H1 (cell line): ENCODE results near the gene TMEM174. TPM values are rescaled to one million over a fixed set of nuclear protein-coding genes. Genes with fewer than 3 reads are reported as not detected.

Experiments used
- CTCF ChIA-PET: fragments of 300-600 bp; sonication (Branson Sonifier 250); formaldehyde crosslinking; loops from one replicate; lab custom pipeline; 2021; ENCODE audit not compliant: partially characterized antibody; lab: Charles Lee
- POLR2A ChIA-PET: fragments of 300-600 bp; sonication (Branson Sonifier 250); formaldehyde crosslinking; loops from one replicate; lab custom pipeline; 2021; ENCODE audit warnings: inconsistent platforms; ENCODE audit not compliant: partially characterized antibody; lab: Charles Lee
- DNase-seq, 2 experiments: peaks; one replicate each; pipeline versions ENCODE4 v3.0.0 to v3.0.0-alpha.2; 2010 to 2022; ENCODE audit warnings: low spot score in 2 of 2, low read depth in 1 of 2, mixed read lengths in 1 of 2
- FAIRE-seq: peaks from 2 replicates; lab custom pipeline; 2011; peaks lifted over from hg19 to GRCh38; lab: Jason Lieb, UNC
- H2AFZ ChIP-seq: 2 replicates; pipeline ENCODE4 v1.8.1; 2012; ENCODE audit warnings: low read length, inconsistent platforms
- H2AK5ac ChIP-seq: 2 replicates; pipeline ENCODE4 v1.6.1; 2013; ENCODE audit warnings: low read depth, low read length
- H2BK120ac ChIP-seq: replicated peaks from 2 replicates; pipeline ENCODE3; 2013; ENCODE audit warnings: low read depth, low read length, inconsistent platforms
- H2BK12ac ChIP-seq: 2 replicates; pipeline ENCODE4 v1.6.1; 2013; ENCODE audit warnings: low read depth, low read length
- H2BK15ac ChIP-seq: 2 replicates; pipeline ENCODE4 v1.6.1; 2013; ENCODE audit warnings: low read length
- H2BK20ac ChIP-seq: 2 replicates; pipeline ENCODE4 v1.6.1; 2013; ENCODE audit warnings: low read length
- H2BK5ac ChIP-seq: 2 replicates; pipeline ENCODE4 v1.6.1; 2013; ENCODE audit warnings: low read depth, low read length
- H3K14ac ChIP-seq: 2 replicates; pipeline ENCODE4 v1.6.1; 2013; ENCODE audit warnings: inconsistent platforms; ENCODE audit not compliant: insufficient read length
- H3K18ac ChIP-seq: 2 replicates; pipeline ENCODE4 v1.6.1; 2013; ENCODE audit warnings: low read length; ENCODE audit errors: extremely low read depth
- H3K23ac ChIP-seq: 2 replicates; pipeline ENCODE4 v1.6.1; 2013; ENCODE audit warnings: inconsistent platforms; ENCODE audit not compliant: insufficient read length
- H3K23me2 ChIP-seq: 2 replicates; pipeline ENCODE4 v1.6.1; 2013; ENCODE audit warnings: low read depth, low read length
- H3K27ac ChIP-seq: 2 replicates; pipeline ENCODE4 v1.6.1; 2011; ENCODE audit warnings: low read depth, low read length, inconsistent platforms
- H3K27me3 ChIP-seq, 4 experiments: replicated peaks in 1 of 4; 1 replicate in 1 of 4; 2 replicates in 3 of 4; pipeline versions ENCODE4 v1.6.1 to v1.8.1; 2011 to 2013; ENCODE audit warnings: low read length in 3 of 4, mild to moderate bottlenecking in 3 of 4, inconsistent platforms in 2 of 4, mixed read lengths in 2 of 4, moderate library complexity in 1 of 4; ENCODE audit not compliant: control insufficient read depth in 3 of 4, insufficient read depth in 3 of 4; ENCODE audit errors: extremely low read depth in 1 of 4
- H3K36me3 ChIP-seq, 4 experiments: 2 replicates each; pipeline versions ENCODE4 v1.6.1 to v1.8.1; 2011 to 2013; ENCODE audit warnings: mild to moderate bottlenecking in 4 of 4, low read length in 3 of 4, moderate library complexity in 2 of 4, control low read depth in 1 of 4, inconsistent platforms in 1 of 4; ENCODE audit not compliant: insufficient read depth in 4 of 4, control insufficient read depth in 2 of 4
- H3K4ac ChIP-seq: replicated peaks from 2 replicates; pipeline ENCODE3; 2013; ENCODE audit warnings: low read length, low read depth, mixed read lengths, inconsistent platforms; ENCODE audit not compliant: insufficient read length
- H3K4me1 ChIP-seq, 4 experiments: replicated peaks in 1 of 4; 1 replicate in 1 of 4; 2 replicates in 3 of 4; pipeline versions ENCODE4 v1.6.1 to v1.8.1; 2011 to 2013; ENCODE audit warnings: low read length in 3 of 4, inconsistent platforms in 2 of 4, mixed read lengths in 1 of 4; ENCODE audit not compliant: insufficient read depth in 4 of 4, control insufficient read depth in 3 of 4
- H3K4me2 ChIP-seq, 2 experiments: 2 replicates each; pipeline versions ENCODE4 v1.6.1 to v1.8.1; 2011 to 2013; ENCODE audit warnings: low read depth in 2 of 2, low read length in 2 of 2, control low read depth in 1 of 2, inconsistent platforms in 1 of 2, mild to moderate bottlenecking in 1 of 2; ENCODE audit not compliant: insufficient read depth in 1 of 2
- H3K4me3 ChIP-seq, 4 experiments: fragments of 200-600, 300-600 bp in 1 of 4; sonication (generic), shearing (Covaris generic), sonication (Bioruptor Twin) in 1 of 4; 2 replicates each; pipeline versions ENCODE4 v1.5.1 to v1.8.1; 2011 to 2016; ENCODE audit warnings: low read length in 4 of 4, low read depth in 3 of 4, control low read depth in 2 of 4, inconsistent platforms in 2 of 4, mild to moderate bottlenecking in 2 of 4, mixed read lengths in 1 of 4, moderate library complexity in 1 of 4; ENCODE audit not compliant: insufficient read depth in 2 of 4; ENCODE audit errors: extremely low read depth in 1 of 4
- H3K56ac ChIP-seq: replicated peaks from 2 replicates; pipeline ENCODE3; 2013; ENCODE audit warnings: low read depth, mild to moderate bottlenecking, mixed read lengths, low read length, inconsistent platforms; ENCODE audit not compliant: insufficient read length
- H3K79me1 ChIP-seq: 2 replicates; pipeline ENCODE4 v1.6.1; 2013; ENCODE audit warnings: low read depth, low read length, control low read depth
- H3K79me2 ChIP-seq, 2 experiments: 2 replicates each; pipeline versions ENCODE4 v1.6.1 to v1.8.1; 2012 to 2013; ENCODE audit warnings: low read length in 2 of 2, mild to moderate bottlenecking in 2 of 2, inconsistent platforms in 1 of 2; ENCODE audit not compliant: insufficient read depth in 2 of 2, control insufficient read depth in 1 of 2
- H3K9ac ChIP-seq, 4 experiments: replicated peaks in 1 of 4; 1 replicate in 1 of 4; 2 replicates in 3 of 4; pipeline versions ENCODE4 v1.6.1 to v1.8.1; 2011 to 2013; ENCODE audit warnings: low read depth in 3 of 4, low read length in 3 of 4, control low read depth in 2 of 4, mild to moderate bottlenecking in 2 of 4, moderate library complexity in 2 of 4, inconsistent platforms in 1 of 4; ENCODE audit errors: extremely low read depth in 1 of 4
- H3K9me3 ChIP-seq, 2 experiments: 2 replicates each; pipeline versions ENCODE4 v1.6.1 to v1.8.1; 2012 to 2013; ENCODE audit warnings: mild to moderate bottlenecking in 2 of 2, moderate library complexity in 2 of 2, control low read depth in 1 of 2, inconsistent platforms in 1 of 2, low read depth in 1 of 2, low read length in 1 of 2, mixed read lengths in 1 of 2; ENCODE audit not compliant: insufficient read depth in 2 of 2
- H4K20me1 ChIP-seq, 2 experiments: replicated peaks in 1 of 2; 2 replicates each; pipeline versions ENCODE3 to v1.8.1; 2011 to 2013; ENCODE audit warnings: inconsistent platforms in 2 of 2, low read length in 2 of 2, mild to moderate bottlenecking in 1 of 2; ENCODE audit not compliant: insufficient read depth in 2 of 2, control insufficient read depth in 1 of 2
- H4K5ac ChIP-seq: 2 replicates; pipeline ENCODE4 v1.6.1; 2013; ENCODE audit warnings: low read length, low read depth, mixed read lengths, inconsistent platforms; ENCODE audit not compliant: insufficient read length
- H4K8ac ChIP-seq: 2 replicates; pipeline ENCODE4 v1.8.0; 2013; ENCODE audit warnings: mild to moderate bottlenecking, moderate library complexity, low read length, inconsistent platforms; ENCODE audit not compliant: insufficient read depth; ENCODE audit errors: extremely low read depth
- H4K91ac ChIP-seq: replicated peaks from 2 replicates; pipeline ENCODE3; 2013; ENCODE audit warnings: low read length, mixed read lengths, inconsistent platforms; ENCODE audit not compliant: insufficient read length
- CTBP2 ChIP-seq: IDR thresholded peaks from 2 replicates; pipeline ENCODE4 v1.7.0; 2011; ENCODE audit warnings: borderline replicate concordance, mild to moderate bottlenecking, moderate library complexity, mixed read lengths, low read length; ENCODE audit not compliant: insufficient read depth, insufficient read length
- EZH2 ChIP-seq: fragments of 200-600 bp; sonication (generic); IDR thresholded peaks from 2 replicates; pipeline ENCODE4 v1.7.1; 2012; ENCODE audit warnings: low read depth, mild to moderate bottlenecking, moderate library complexity, low read length, inconsistent platforms; ENCODE audit not compliant: severe bottlenecking
- HDAC6 ChIP-seq: IDR thresholded peaks from one replicate; pipeline ENCODE4 v1.7.1; 2012; ENCODE audit warnings: low read depth, mild to moderate bottlenecking, inconsistent platforms, low read length, moderate library complexity
- MAFK ChIP-seq: IDR thresholded peaks from 2 replicates; pipeline ENCODE4 v1.6.1; 2012; ENCODE audit warnings: low read depth, mild to moderate bottlenecking, improper control_type of control experiment, low read length
- POLR2AphosphoS5 ChIP-seq: IDR thresholded peaks from 2 replicates; pipeline ENCODE4 v1.6.1; 2011; ENCODE audit warnings: low read depth, low read length
- RAD21 ChIP-seq, 2 experiments: IDR thresholded peaks in 1 of 2; conservative IDR thresholded peaks in 1 of 2; 2 replicates each; pipeline ENCODE4 v1.6.1; 2011; ENCODE audit warnings: low read depth in 2 of 2, low read length in 2 of 2, improper control_type of control experiment in 1 of 2, inconsistent platforms in 1 of 2, mild to moderate bottlenecking in 1 of 2, moderate library complexity in 1 of 2
- SIX5 ChIP-seq: IDR thresholded peaks from 2 replicates; pipeline ENCODE4 v1.6.1; 2011; ENCODE audit warnings: mild to moderate bottlenecking, low read depth, low read length
- SP2 ChIP-seq: IDR thresholded peaks from 2 replicates; pipeline ENCODE4 v1.6.1; 2012; ENCODE audit warnings: mild to moderate bottlenecking, low read length, inconsistent platforms
- WGBS, 2 experiments: shearing (Covaris generic) in 1 of 2; methylation state at CpG; one replicate each; pipeline versions ENCODE4 v1.1.6 to v1.1.7; 2013 to 2015; ENCODE audit warnings: low lambda C conversion rate in 2 of 2, mixed read lengths in 2 of 2, inconsistent platforms in 1 of 2, low coverage in 1 of 2, missing lambda C conversion rate in 1 of 2; ENCODE audit not compliant: insufficient replicate concordance in 2 of 2, insufficient coverage in 1 of 2, insufficient read length in 1 of 2; ENCODE audit errors: extremely low coverage in 1 of 2, missing lambda C conversion rate in 1 of 2; 5-methylcytosine and 5-hydroxymethylcytosine counted together
- polyA plus RNA-seq, 7 experiments: library from polyadenylated mRNA; depleted of rRNA in 3 of 7; stranded (reverse) in 5 of 7; unstranded in 2 of 7; fragments of >200 nt in 5 of 7; fragments of 200-250 nt in 2 of 7; gene quantifications; 1 replicate in 5 of 7; 2 replicates in 1 of 7; 4 replicates in 1 of 7; pipeline versions ENCODE4 v1.2.1 to v1.2.3, GENCODE V29; 2011 to 2013; ENCODE audit warnings: missing spikeins in 2 of 7, mixed read lengths in 2 of 7
- total RNA-seq: library from RNA; stranded (reverse); fragmentation: NEBNext Ultra II Directional; extraction: Animal tissue kit (Norgen Biotek cat#: 25700); gene quantifications from 2 replicates; pipeline ENCODE4 v1.2.1, GENCODE V29; 2021

Gene TMEM174
- total and polyA plus RNA-seq, 2 of the 8 experiments (the other 6 are each of a cell fraction or from before 2014, with no cell fraction given): not detected

- H3K4me3 ChIP-seq: no peak overlapping the region
- no peaks in the 10 kb centered on the region for H3K27me3 ChIP-seq
- no peak overlapping the region for H3K23ac ChIP-seq
- no peak overlapping the region for H3K14ac ChIP-seq
- no peak overlapping the region for H2BK120ac ChIP-seq
- H4K8ac ChIP-seq: no peak overlapping the region
- H3K4ac ChIP-seq: no peak overlapping the region
- DNase-seq (no peak), FAIRE-seq (no peak)
- H3K9ac ChIP-seq: no peak overlapping the region
- no peak overlapping the region for H3K56ac ChIP-seq
- no peaks in the 10 kb centered on the region for H3K79me1 ChIP-seq
- no peak overlapping the region for H3K27ac ChIP-seq
- POLR2A ChIA-PET: no interaction called here
- no peak overlapping the region for H2BK12ac ChIP-seq
- CTCF ChIA-PET: interaction anchor here (1.2 to 1.4 kb wide), 4 partner anchors 9 to 301 kb away, joined by 3 read pairs; no protein-coding TSS in a partner anchor
- no peaks in the 10 kb centered on the region for H4K20me1 ChIP-seq
- H2AFZ ChIP-seq: no peak overlapping the region
- no peak overlapping the region for H2BK15ac ChIP-seq
- no peaks in the 10 kb centered on the region for H3K9me3 ChIP-seq
- no peaks in the 10 kb centered on the region for H3K36me3 ChIP-seq
- H2AK5ac ChIP-seq: no peak overlapping the region
- no peak for TF ChIP-seq MAFK
- no peak for TF ChIP-seq CTBP2
- TF ChIP-seq SP2: no peak
- TF ChIP-seq HDAC6: no peak
- no peak for TF ChIP-seq SIX5
- no peak for TF ChIP-seq RAD21 (IDR thresholded peaks at IDR 0.05 in 1 of 2, conservative IDR thresholded peaks at IDR 0.05 in 1 of 2; ENCODE audit: low read depth in 2 of 2, low read length in 2 of 2)
- no peak for TF ChIP-seq POLR2AphosphoS5
- no peak for TF ChIP-seq EZH2
- H3K23me2 ChIP-seq: no peaks in the 10 kb centered on the region
- no peak overlapping the region for H2BK20ac ChIP-seq
- no peaks in the 10 kb centered on the region for H3K4me1 ChIP-seq
- no peak overlapping the region for H2BK5ac ChIP-seq
- H4K91ac ChIP-seq: no peak overlapping the region
- WGBS, 2 experiments: 88% methylated on average over 6 of the region's 6 CpGs; no CpG with 5 or more reads in 1 of the 2 experiments
- no peaks in the 10 kb centered on the region for H3K79me2 ChIP-seq
- no peak overlapping the region for H3K18ac ChIP-seq
- no peak overlapping the region for H3K4me2 ChIP-seq
- H4K5ac ChIP-seq: no peak overlapping the region
Measured at GRCh38 chr5:73143716-73144115, 29.3 kb upstream of the TMEM174 start.
